BJ (cell line): ENCODE data around the gene C10orf90. TPM values are rescaled to one million over a fixed set of nuclear protein-coding genes. Genes with fewer than 3 reads are reported as not detected.
"Not testable (repeated sequence)": the region's sequence is repeated elsewhere in the genome, so short reads cannot be mapped to it uniquely, and the experiment has no call there.

ENCODE experiments used
- CTCF ChIA-PET: fragments of 350-600 bp; formaldehyde crosslinking; extraction: SDS; loops from one replicate; lab custom pipeline; 2021; ENCODE audit warnings: antibody characterized with exemption, inconsistent platforms; lab: Yijun Ruan, JAX
- POLR2A ChIA-PET: fragments of 300-600 bp; sonication (Branson Sonifier 250); formaldehyde crosslinking; extraction: SDS; loops from one replicate; lab custom pipeline; 2021; ENCODE audit warnings: antibody characterized with exemption; lab: Charles Lee
- DNase-seq: peaks from one replicate; pipeline ENCODE4 v3.0.0-alpha.2; 2011; ENCODE audit warnings: low read depth
- H3K27me3 ChIP-seq: 2 replicates; pipeline ENCODE4 v1.6.0; 2011; ENCODE audit warnings: low read length; ENCODE audit not compliant: control insufficient read depth, insufficient read depth
- H3K36me3 ChIP-seq: 2 replicates; pipeline ENCODE4 v1.5.1; 2011; ENCODE audit warnings: low read length; ENCODE audit not compliant: control insufficient read depth, insufficient read depth
- H3K4me3 ChIP-seq: 2 replicates; pipeline ENCODE4 v1.5.1; 2011; ENCODE audit warnings: low read depth, mild to moderate bottlenecking, control low read depth, low read length
- polyA plus RNA-seq: library from polyadenylated mRNA; depleted of rRNA; stranded (reverse); fragments of >200 nt; gene quantifications from 2 replicates; pipeline ENCODE4 v1.2.3, GENCODE V29; 2011
- TF ChIP-seq, protein P1 (sequence below): IDR thresholded peaks from 2 replicates; pipeline ENCODE4 v1.5.1; 2011; ENCODE audit warnings: low read depth, mild to moderate bottlenecking, control low read depth, inconsistent platforms, low read length, moderate library complexity; ENCODE audit not compliant: insufficient read depth

C10orf90 gene
- polyA plus RNA-seq, 1 experiment = not detected

DNA sequence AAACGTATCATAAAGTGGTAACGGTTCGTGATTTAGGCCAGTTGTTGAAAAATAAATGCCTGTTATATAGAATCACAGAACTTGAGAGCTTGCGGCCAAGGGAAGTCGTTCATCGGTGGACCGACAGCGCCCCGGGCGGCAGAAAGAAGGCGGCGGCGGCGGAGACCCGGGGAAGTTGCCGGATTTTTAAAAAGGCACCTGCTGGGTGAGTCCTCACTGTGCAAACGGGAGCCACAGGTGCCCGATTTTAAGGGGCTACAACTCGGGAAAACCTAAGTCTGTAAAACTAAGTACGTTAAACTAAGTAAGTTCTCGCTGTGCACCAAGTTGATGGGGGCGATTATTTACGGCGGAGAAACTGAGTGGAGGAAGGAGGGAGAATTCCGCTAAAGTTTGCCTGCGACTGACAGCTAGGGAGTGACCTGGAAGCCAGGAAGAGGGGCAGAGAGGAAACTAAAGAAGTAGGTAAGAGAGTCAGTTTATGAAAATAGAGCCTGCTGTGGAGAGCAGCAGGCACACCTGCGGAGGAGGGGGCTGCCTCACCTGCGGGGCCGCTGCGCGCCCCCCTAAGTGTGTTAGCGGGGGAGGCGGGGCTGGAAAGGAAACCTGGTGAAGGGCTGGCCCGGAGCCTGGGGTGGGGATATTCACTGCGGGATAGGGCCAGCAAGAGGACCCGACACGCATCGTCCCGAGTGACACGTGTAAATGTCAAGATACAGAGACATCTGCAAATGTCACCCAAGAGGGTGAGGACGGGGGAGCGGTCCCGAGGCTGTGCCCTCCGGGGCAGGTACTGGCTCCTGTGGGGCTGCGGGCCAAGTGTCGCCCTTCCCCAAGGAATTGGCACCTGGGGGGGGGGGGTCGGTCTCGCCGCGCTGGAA, 283.2 kb downstream of the C10orf90 start:
- ChIA-PET CTCF (interaction anchor here (0.6 to 4.4 kb wide), 28 partner anchors 10 to 453 kb away, joined by 3 to 32 read pairs (median 4); no protein-coding TSS in a partner anchor), POLR2A (interaction anchor here (0.5 kb wide), 1 partner anchor 171 kb away, joined by 3 read pairs; no protein-coding TSS in a partner anchor)
- Histone ChIP-seq H3K36me3 (no peaks in the 10 kb centered on the region), H3K27me3 (no peaks in the 10 kb centered on the region), H3K4me3 (peak overlapping the region; percentile 60)
- TF ChIP-seq, protein P1, sequence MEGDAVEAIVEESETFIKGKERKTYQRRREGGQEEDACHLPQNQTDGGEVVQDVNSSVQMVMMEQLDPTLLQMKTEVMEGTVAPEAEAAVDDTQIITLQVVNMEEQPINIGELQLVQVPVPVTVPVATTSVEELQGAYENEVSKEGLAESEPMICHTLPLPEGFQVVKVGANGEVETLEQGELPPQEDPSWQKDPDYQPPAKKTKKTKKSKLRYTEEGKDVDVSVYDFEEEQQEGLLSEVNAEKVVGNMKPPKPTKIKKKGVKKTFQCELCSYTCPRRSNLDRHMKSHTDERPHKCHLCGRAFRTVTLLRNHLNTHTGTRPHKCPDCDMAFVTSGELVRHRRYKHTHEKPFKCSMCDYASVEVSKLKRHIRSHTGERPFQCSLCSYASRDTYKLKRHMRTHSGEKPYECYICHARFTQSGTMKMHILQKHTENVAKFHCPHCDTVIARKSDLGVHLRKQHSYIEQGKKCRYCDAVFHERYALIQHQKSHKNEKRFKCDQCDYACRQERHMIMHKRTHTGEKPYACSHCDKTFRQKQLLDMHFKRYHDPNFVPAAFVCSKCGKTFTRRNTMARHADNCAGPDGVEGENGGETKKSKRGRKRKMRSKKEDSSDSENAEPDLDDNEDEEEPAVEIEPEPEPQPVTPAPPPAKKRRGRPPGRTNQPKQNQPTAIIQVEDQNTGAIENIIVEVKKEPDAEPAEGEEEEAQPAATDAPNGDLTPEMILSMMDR = peak; percentile 93
- DNase-seq = peak; percentile 35

DNA sequence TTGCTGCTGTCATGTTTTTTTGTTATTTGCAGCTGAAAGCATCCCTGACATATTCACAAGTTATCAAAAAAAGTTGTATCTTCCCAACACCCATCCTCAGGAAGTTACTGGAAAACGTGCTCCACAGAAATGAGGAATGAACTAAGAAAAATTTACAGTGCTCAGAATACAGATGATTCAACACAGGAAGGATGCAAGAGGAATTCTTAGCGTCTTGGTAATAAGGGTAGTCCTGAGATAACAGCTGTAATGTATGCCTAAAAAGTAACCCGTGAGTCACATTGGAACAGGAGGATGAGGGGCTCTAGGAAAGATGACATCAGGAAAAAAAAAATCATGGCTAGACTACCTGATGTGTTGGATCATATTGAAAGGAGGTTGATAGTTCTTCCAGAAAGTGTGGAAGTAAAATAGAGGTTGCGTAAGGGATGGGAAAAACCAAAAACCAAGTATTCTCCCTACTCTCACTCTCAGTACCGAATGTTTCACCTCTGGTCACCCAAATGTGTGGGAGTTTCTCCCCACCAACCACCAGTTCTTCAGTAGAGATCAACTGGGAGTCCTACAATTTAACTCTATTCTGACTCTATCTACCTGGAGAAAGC, 286.1 kb downstream of the C10orf90 start:
- TF ChIP-seq, protein P1 = no peak
- Histone ChIP-seq H3K27me3 (no peaks in the 10 kb centered on the region), H3K4me3 (no peak overlapping the region), H3K36me3 (peaks cover 2% of the 10 kb centered on the region; the same call in 1 of the 2 replicates)
- peak; percentile 82 for DNase-seq
- ChIA-PET CTCF (interaction anchor here (1.0 to 2.3 kb wide), 5 partner anchors 69 to 450 kb away, joined by 3 to 10 read pairs (median 4); no protein-coding TSS in a partner anchor), POLR2A (no interaction called here)

DNA sequence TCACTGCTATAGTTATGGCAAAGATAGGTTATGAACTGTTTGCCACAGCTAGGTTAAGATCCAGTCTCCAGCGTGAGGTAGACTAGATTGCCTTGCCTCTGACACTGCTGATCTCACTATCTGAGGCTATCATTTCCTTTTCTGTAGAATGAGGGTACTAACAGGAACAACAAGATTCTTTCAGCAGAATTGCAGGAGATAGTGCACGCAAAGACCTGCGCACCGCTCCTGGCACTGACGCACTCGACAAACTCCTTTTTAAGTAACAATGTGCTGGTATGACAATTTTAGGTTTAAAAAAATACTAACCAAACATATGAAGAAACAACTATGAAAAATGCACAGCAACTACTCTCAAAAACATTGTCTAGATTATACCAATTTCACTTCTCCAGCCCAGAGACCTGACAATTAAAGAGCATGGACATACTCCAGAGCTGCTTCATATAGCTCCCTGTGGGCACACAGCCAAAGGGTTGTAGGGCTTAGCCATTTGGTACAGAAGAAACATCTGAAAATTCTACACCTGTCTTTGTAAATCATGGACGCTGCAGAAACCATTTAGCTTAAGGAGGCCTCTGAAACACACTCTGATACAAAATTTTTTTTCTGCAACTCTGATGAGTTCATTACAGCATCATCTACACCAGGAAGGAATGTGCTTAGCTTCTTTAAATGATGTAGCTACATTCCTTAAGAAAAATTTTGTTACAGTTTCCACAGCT, 290.0 kb downstream of the C10orf90 start:
- CTCF ChIA-PET = interaction anchor here (1.6 kb wide), 1 partner anchor 123 kb away, joined by 5 read pairs; no protein-coding TSS in a partner anchor
- DNase-seq = no peak
- POLR2A ChIA-PET = no interaction called here
- Histone ChIP-seq H3K27me3 (no peaks in the 10 kb centered on the region), H3K4me3 (no peak overlapping the region), H3K36me3 (peaks cover 2% of the 10 kb centered on the region; the same call in 1 of the 2 replicates)
- TF ChIP-seq, protein P1 = no peak

DNA sequence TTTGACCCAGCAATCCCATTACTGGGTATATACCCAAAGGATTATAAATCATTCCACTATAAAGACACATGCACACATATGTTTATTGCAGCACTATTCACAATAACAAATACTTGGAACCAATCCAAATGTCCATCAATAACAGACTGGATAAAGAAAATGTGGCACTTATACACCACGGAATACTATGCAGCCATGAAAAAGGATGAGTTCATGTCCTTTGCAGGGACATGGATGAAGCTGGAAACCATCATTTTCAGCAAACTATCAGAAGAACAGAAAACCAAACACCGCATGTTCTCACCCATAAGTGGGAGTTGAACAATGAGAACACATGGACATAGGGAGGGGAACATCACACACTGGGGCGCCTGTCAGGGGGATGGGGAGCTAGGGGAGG, 291.3 kb downstream of the C10orf90 start:
- POLR2A ChIA-PET, CTCF ChIA-PET, H3K4me3 ChIP-seq, H3K36me3 ChIP-seq, H3K27me3 ChIP-seq, DNase-seq: not testable (repeated sequence)

DNA sequence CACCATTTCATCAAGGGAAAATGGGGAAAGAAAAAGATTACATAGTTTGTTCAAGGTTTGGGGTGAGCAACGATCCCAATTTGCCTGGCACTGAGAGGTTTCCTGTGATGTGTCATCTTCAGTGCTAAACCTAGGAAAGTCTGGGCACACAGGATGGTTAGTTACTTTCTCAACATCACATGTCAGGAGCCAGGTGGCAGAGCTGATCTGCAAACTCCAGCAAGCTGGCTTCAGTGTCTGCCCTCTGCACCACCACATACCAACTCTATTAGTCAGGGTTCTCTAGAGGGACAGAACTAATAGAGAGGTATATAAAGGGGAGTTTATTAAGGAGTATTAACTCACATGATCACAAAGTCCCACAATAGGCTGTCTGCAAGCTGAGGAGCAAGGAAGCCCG, 293.5 kb downstream of the C10orf90 start:
- TF ChIP-seq, protein P1 = no peak
- DNase-seq = no peak

More for the DNA sequence above, 293.5 kb downstream of the C10orf90 start:
- CTCF ChIA-PET = interaction anchor here (0.6 kb wide), 2 partner anchors 13 to 109 kb away, joined by 3 to 4 read pairs; no protein-coding TSS in a partner anchor
- H3K27me3 ChIP-seq = no peaks in the 10 kb centered on the region
- H3K36me3 ChIP-seq = peaks cover under 1% of the 10 kb centered on the region; the same call in 1 of the 2 replicates
- POLR2A ChIA-PET = no interaction called here
- no peak overlapping the region for H3K4me3 ChIP-seq
